DND-41 (cell line): ENCODE measurements around the gene OGDH.
"Not testable (repeated sequence)": the region's sequence is repeated elsewhere in the genome, so short reads cannot be mapped to it uniquely, and the experiment has no call there.

ENCODE experiments used
- ATAC-seq: fragments of 200-7000 bp; cut with Tn5 transposase; 3 replicates; pipeline ENCODE4 v1.9.1; 2021; ENCODE audit warnings: low read depth; ENCODE audit not compliant: insufficient read depth
- DNase-seq: peaks from one replicate; pipeline ENCODE4 v3.0.0-alpha.2; 2020
- H2AFZ ChIP-seq: 2 replicates; pipeline ENCODE4 v1.6.0; 2012; ENCODE audit warnings: low read depth, low read length
- H3K27ac ChIP-seq: 2 replicates; pipeline ENCODE4 v1.5.1; 2012; ENCODE audit warnings: low read length, inconsistent platforms
- H3K27me3 ChIP-seq: fragments of 200-600 bp; sonication (generic); 2 replicates; pipeline ENCODE4 v1.6.0; 2012; ENCODE audit warnings: low read length, mild to moderate bottlenecking, inconsistent platforms; ENCODE audit not compliant: insufficient read depth, poor library complexity
- H3K36me3 ChIP-seq: 2 replicates; pipeline ENCODE4 v1.5.1; 2012; ENCODE audit warnings: low read length, inconsistent platforms; ENCODE audit not compliant: insufficient read depth
- H3K4me1 ChIP-seq: 2 replicates; pipeline ENCODE4 v1.5.1; 2012; ENCODE audit warnings: mild to moderate bottlenecking, low read length; ENCODE audit not compliant: insufficient read depth
- H3K4me2 ChIP-seq: 2 replicates; pipeline ENCODE4 v1.6.0; 2012; ENCODE audit warnings: mild to moderate bottlenecking, moderate library complexity, low read length, inconsistent platforms; ENCODE audit not compliant: insufficient read depth
- H3K4me3 ChIP-seq, 2 experiments: fragments of 200-600 bp in 1 of 2; shearing (Covaris generic) in 1 of 2; 2 replicates each; pipeline ENCODE4 v1.5.1; 2012 to 2016; ENCODE audit warnings: inconsistent platforms in 2 of 2, low read length in 2 of 2, mild to moderate bottlenecking in 2 of 2, low read depth in 1 of 2, moderate library complexity in 1 of 2
- H3K79me2 ChIP-seq: 2 replicates; pipeline ENCODE4 v1.6.0; 2012; ENCODE audit warnings: low read length, inconsistent platforms; ENCODE audit not compliant: insufficient read depth
- H3K9ac ChIP-seq: 2 replicates; pipeline ENCODE4 v1.6.0; 2012; ENCODE audit warnings: low read depth, mild to moderate bottlenecking, inconsistent platforms, low read length, moderate library complexity
- H3K9me3 ChIP-seq: 2 replicates; pipeline ENCODE4 v1.5.1; 2012; ENCODE audit warnings: low read length, moderate library complexity, mild to moderate bottlenecking, inconsistent platforms; ENCODE audit not compliant: insufficient read depth, severe bottlenecking
- H4K20me1 ChIP-seq: 2 replicates; pipeline ENCODE4 v1.6.0; 2012; ENCODE audit warnings: low read length; ENCODE audit not compliant: insufficient read depth
- EZH2 ChIP-seq: IDR thresholded peaks from 3 replicates; pipeline ENCODE4 v1.6.1; 2012; ENCODE audit warnings: borderline replicate concordance, low read depth, mild to moderate bottlenecking, moderate library complexity, low read length, inconsistent platforms; ENCODE audit not compliant: severe bottlenecking
- TF ChIP-seq, protein P1 (sequence below): IDR thresholded peaks from 2 replicates; pipeline ENCODE4 v1.5.1; 2012; ENCODE audit warnings: borderline replicate concordance, low read length, moderate library complexity, mild to moderate bottlenecking; ENCODE audit not compliant: poor library complexity, severe bottlenecking; ENCODE audit errors: extremely low read depth

Gene OGDH

DNA sequence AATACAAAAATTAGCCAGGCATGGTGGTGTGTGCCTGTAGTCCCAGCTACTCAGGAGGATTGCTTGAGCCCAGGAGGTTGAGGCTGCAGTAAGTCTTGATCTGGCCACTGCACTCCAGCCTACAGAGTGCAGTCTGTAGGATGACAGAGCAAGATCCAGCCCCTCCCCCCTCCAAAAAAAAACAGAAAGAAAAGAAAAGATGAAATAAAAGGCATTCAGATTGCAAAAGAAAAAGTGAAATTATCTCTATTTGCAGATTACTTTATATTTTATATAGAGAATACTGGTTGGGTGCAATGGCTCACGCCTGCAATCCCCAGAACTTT, 121.5 kb downstream of the OGDH start:
- Histone ChIP-seq H3K4me3 (no peak overlapping the region), H3K79me2 (no peaks in the 10 kb centered on the region), H3K9me3 (no peaks in the 10 kb centered on the region), H4K20me1 (no peaks in the 10 kb centered on the region), H3K27me3 (no peaks in the 10 kb centered on the region), H3K4me1 (no peaks in the 10 kb centered on the region), H2AFZ (no peak overlapping the region), H3K9ac (no peak overlapping the region), H3K27ac (no peak overlapping the region), H3K4me2 (no peak overlapping the region), H3K36me3 (no peaks in the 10 kb centered on the region)
- no peak for TF ChIP-seq EZH2
- TF ChIP-seq, protein P1, sequence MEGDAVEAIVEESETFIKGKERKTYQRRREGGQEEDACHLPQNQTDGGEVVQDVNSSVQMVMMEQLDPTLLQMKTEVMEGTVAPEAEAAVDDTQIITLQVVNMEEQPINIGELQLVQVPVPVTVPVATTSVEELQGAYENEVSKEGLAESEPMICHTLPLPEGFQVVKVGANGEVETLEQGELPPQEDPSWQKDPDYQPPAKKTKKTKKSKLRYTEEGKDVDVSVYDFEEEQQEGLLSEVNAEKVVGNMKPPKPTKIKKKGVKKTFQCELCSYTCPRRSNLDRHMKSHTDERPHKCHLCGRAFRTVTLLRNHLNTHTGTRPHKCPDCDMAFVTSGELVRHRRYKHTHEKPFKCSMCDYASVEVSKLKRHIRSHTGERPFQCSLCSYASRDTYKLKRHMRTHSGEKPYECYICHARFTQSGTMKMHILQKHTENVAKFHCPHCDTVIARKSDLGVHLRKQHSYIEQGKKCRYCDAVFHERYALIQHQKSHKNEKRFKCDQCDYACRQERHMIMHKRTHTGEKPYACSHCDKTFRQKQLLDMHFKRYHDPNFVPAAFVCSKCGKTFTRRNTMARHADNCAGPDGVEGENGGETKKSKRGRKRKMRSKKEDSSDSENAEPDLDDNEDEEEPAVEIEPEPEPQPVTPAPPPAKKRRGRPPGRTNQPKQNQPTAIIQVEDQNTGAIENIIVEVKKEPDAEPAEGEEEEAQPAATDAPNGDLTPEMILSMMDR: no peak
- no peak for DNase-seq
- ATAC-seq: no peak

DNA sequence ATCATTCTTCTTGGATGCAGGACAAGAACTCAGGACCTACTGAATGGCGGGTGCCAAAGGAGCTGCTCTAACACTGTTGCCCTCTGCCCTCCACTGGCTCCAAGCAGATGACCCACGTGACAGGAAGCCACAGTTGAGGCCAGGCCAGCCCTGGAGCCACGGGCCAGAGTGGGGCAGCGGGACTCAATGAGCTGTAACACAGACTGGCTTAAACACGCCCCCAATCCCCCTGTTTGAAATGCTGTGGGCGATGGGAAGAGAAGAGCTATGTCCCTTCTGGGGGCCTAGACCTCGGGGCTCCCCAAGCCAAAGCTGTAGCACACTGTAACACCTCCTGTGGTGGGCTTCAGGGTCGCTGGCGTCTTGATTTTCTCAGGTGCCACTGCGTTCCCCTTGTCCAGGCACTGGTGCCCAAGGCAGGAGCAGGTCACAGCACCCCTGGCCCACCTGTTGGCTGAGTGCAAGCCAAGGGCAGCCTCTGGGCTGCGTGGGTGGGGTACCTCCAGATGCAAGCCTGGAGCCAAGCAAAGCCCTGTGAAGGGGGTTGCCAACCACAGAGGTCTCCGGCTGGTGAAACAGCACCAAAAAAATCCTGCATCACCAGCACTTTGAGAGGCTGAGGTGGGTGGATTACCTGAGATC, 123.6 kb downstream of the OGDH start:
- Histone ChIP-seq H3K4me1 (no peaks in the 10 kb centered on the region), H3K9me3 (no peaks in the 10 kb centered on the region), H3K27ac (no peak overlapping the region), H3K9ac (no peak overlapping the region), H3K4me2 (no peak overlapping the region), H3K27me3 (no peaks in the 10 kb centered on the region), H3K4me3 (no peak overlapping the region), H4K20me1 (no peaks in the 10 kb centered on the region), H3K79me2 (no peaks in the 10 kb centered on the region), H3K36me3 (no peaks in the 10 kb centered on the region), H2AFZ (no peak overlapping the region)
- TF ChIP-seq, protein P1: no peak
- TF ChIP-seq EZH2: no peak
- ATAC-seq (no peak), DNase-seq (no peak)

DNA sequence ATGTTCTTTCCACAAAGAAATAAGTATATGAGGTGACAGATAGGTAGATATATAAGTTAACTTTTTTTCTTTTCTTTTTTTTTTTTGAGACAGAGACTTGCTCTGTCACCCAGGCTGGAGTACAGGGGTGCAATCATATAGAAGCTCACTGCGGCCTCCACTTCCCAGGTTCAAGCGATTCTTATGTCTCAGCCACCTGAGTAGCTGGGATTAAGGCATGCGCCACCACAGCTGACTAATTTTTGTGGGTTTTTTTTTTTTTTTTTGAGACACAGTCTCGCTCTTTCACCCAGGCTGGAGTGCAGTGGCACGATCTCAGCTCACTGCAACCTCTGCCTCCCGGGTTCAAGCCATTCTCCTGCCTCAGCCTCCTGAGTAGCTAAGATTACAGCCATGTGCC, 126.5 kb downstream of the OGDH start:
- not testable (repeated sequence) for H3K27ac ChIP-seq, H3K27me3 ChIP-seq, H3K4me1 ChIP-seq, H4K20me1 ChIP-seq, H2AFZ ChIP-seq, DNase-seq, H3K9ac ChIP-seq, ATAC-seq, H3K4me2 ChIP-seq, H3K9me3 ChIP-seq, H3K36me3 ChIP-seq, H3K79me2 ChIP-seq, H3K4me3 ChIP-seq

DNA sequence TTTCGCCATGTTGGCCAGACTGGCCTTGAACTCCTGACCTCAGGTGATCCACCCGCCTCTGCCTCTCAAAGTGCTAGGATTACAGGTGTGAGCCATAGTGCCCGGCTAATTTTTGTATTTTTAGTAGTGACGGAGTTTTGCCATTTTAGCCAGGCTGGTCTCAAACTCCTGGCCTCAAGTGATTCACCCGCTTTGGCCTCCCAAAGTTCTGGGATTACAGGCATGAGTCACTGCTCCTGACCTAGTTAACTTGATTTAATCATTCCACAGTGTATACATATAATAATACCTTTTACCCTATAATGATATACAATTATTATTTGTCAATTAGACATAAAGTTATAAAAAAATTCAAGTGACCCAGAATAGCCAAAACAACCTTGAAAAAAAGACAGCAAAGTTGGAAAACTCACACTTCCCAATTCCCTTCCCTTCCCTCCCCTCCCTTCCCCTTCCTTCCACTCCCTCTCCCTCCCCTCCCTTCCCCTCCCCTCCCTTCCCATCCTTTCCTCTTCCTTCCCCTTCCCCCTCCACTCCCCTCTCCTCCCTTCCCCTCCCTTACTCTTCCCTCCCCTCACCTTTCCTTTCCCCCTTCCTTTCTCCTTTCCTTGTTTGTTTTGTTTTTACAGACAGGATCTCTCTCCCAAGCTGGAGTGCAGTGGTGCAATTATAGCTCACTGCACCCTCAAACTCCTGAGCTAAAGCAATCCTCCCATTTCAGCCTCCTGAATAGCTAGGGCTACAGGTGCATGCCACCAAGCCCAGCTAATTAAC, 127.5 kb downstream of the OGDH start:
- no peak for DNase-seq
- no peak overlapping the region for H3K9ac ChIP-seq

More for the DNA sequence above, 127.5 kb downstream of the OGDH start:
- H3K4me2 ChIP-seq: no peak overlapping the region
- H4K20me1 ChIP-seq: no peaks in the 10 kb centered on the region
- TF ChIP-seq, protein P1: no peak
- no peak for TF ChIP-seq EZH2
- H2AFZ ChIP-seq: no peak overlapping the region
- no peaks in the 10 kb centered on the region for H3K9me3 ChIP-seq
- H3K36me3 ChIP-seq: no peaks in the 10 kb centered on the region
- ATAC-seq: no peak
- H3K27me3 ChIP-seq: no peaks in the 10 kb centered on the region
- no peak overlapping the region for H3K27ac ChIP-seq
- H3K79me2 ChIP-seq: no peaks in the 10 kb centered on the region
- H3K4me1 ChIP-seq: no peaks in the 10 kb centered on the region
- no peak overlapping the region for H3K4me3 ChIP-seq
